Central memory CD4-positive, alpha-beta T cell (primary cell): ENCODE data around the gene SLC24A2.

ENCODE experiments used
- DNase-seq: peaks from one replicate; pipeline ENCODE4 v3.0.0; 2022

SLC24A2 gene

GRCh38 chr9:19757745-19758144, 31.1 kb downstream of the SLC24A2 start:
- no peak for DNase-seq

- DNase-seq = no peak
Measured at GRCh38 chr9:19754921-19755320, 33.9 kb downstream of the SLC24A2 start.

- no peak for DNase-seq
Measured at GRCh38 chr9:19748278-19749126, 40.3 kb downstream of the SLC24A2 start.

- no peak for DNase-seq
Measured at GRCh38 chr9:19746223-19746622, 42.6 kb downstream of the SLC24A2 start.

- DNase-seq = no peak
Measured at GRCh38 chr9:19741178-19741577, 47.7 kb downstream of the SLC24A2 start.
